H1 (cell line): ENCODE measurements around the gene ZFYVE19. TPM values are rescaled to one million over a fixed set of nuclear protein-coding genes. Genes with fewer than 3 reads are reported as not detected.
A peak's percentile ranks its signal among the peaks of the same experiment; 100 is the strongest.

Experiments
- CTCF ChIA-PET: fragments of 300-600 bp; sonication (Branson Sonifier 250); formaldehyde crosslinking; loops from one replicate; lab custom pipeline; 2021; ENCODE audit not compliant: partially characterized antibody; lab: Charles Lee
- POLR2A ChIA-PET: fragments of 300-600 bp; sonication (Branson Sonifier 250); formaldehyde crosslinking; loops from one replicate; lab custom pipeline; 2021; ENCODE audit warnings: inconsistent platforms; ENCODE audit not compliant: partially characterized antibody; lab: Charles Lee
- DNase-seq, 2 experiments: peaks; one replicate each; pipeline versions ENCODE4 v3.0.0 to v3.0.0-alpha.2; 2010 to 2022; ENCODE audit warnings: low spot score in 2 of 2, low read depth in 1 of 2, mixed read lengths in 1 of 2
- FAIRE-seq: peaks from 2 replicates; lab custom pipeline; 2011; peaks lifted over from hg19 to GRCh38; lab: Jason Lieb, UNC
- H2AFZ ChIP-seq: 2 replicates; pipeline ENCODE4 v1.8.1; 2012; ENCODE audit warnings: low read length, inconsistent platforms
- H2AK5ac ChIP-seq: 2 replicates; pipeline ENCODE4 v1.6.1; 2013; ENCODE audit warnings: low read depth, low read length
- H2BK120ac ChIP-seq: replicated peaks from 2 replicates; pipeline ENCODE3; 2013; ENCODE audit warnings: low read depth, low read length, inconsistent platforms
- H2BK12ac ChIP-seq: 2 replicates; pipeline ENCODE4 v1.6.1; 2013; ENCODE audit warnings: low read depth, low read length
- H2BK15ac ChIP-seq: 2 replicates; pipeline ENCODE4 v1.6.1; 2013; ENCODE audit warnings: low read length
- H2BK20ac ChIP-seq: 2 replicates; pipeline ENCODE4 v1.6.1; 2013; ENCODE audit warnings: low read length
- H2BK5ac ChIP-seq: 2 replicates; pipeline ENCODE4 v1.6.1; 2013; ENCODE audit warnings: low read depth, low read length
- H3K14ac ChIP-seq: 2 replicates; pipeline ENCODE4 v1.6.1; 2013; ENCODE audit warnings: inconsistent platforms; ENCODE audit not compliant: insufficient read length
- H3K18ac ChIP-seq: 2 replicates; pipeline ENCODE4 v1.6.1; 2013; ENCODE audit warnings: low read length; ENCODE audit errors: extremely low read depth
- H3K23ac ChIP-seq: 2 replicates; pipeline ENCODE4 v1.6.1; 2013; ENCODE audit warnings: inconsistent platforms; ENCODE audit not compliant: insufficient read length
- H3K23me2 ChIP-seq: 2 replicates; pipeline ENCODE4 v1.6.1; 2013; ENCODE audit warnings: low read depth, low read length
- H3K27ac ChIP-seq: 2 replicates; pipeline ENCODE4 v1.6.1; 2011; ENCODE audit warnings: low read depth, low read length, inconsistent platforms
- H3K27me3 ChIP-seq, 4 experiments: replicated peaks in 1 of 4; 1 replicate in 1 of 4; 2 replicates in 3 of 4; pipeline versions ENCODE4 v1.6.1 to v1.8.1; 2011 to 2013; ENCODE audit warnings: low read length in 3 of 4, mild to moderate bottlenecking in 3 of 4, inconsistent platforms in 2 of 4, mixed read lengths in 2 of 4, moderate library complexity in 1 of 4; ENCODE audit not compliant: control insufficient read depth in 3 of 4, insufficient read depth in 3 of 4; ENCODE audit errors: extremely low read depth in 1 of 4
- H3K36me3 ChIP-seq, 4 experiments: 2 replicates each; pipeline versions ENCODE4 v1.6.1 to v1.8.1; 2011 to 2013; ENCODE audit warnings: mild to moderate bottlenecking in 4 of 4, low read length in 3 of 4, moderate library complexity in 2 of 4, control low read depth in 1 of 4, inconsistent platforms in 1 of 4; ENCODE audit not compliant: insufficient read depth in 4 of 4, control insufficient read depth in 2 of 4
- H3K4ac ChIP-seq: replicated peaks from 2 replicates; pipeline ENCODE3; 2013; ENCODE audit warnings: low read length, low read depth, mixed read lengths, inconsistent platforms; ENCODE audit not compliant: insufficient read length
- H3K4me1 ChIP-seq, 4 experiments: replicated peaks in 1 of 4; 1 replicate in 1 of 4; 2 replicates in 3 of 4; pipeline versions ENCODE4 v1.6.1 to v1.8.1; 2011 to 2013; ENCODE audit warnings: low read length in 3 of 4, inconsistent platforms in 2 of 4, mixed read lengths in 1 of 4; ENCODE audit not compliant: insufficient read depth in 4 of 4, control insufficient read depth in 3 of 4
- H3K4me2 ChIP-seq, 2 experiments: 2 replicates each; pipeline versions ENCODE4 v1.6.1 to v1.8.1; 2011 to 2013; ENCODE audit warnings: low read depth in 2 of 2, low read length in 2 of 2, control low read depth in 1 of 2, inconsistent platforms in 1 of 2, mild to moderate bottlenecking in 1 of 2; ENCODE audit not compliant: insufficient read depth in 1 of 2
- H3K4me3 ChIP-seq, 4 experiments: fragments of 200-600, 300-600 bp in 1 of 4; sonication (generic), shearing (Covaris generic), sonication (Bioruptor Twin) in 1 of 4; 2 replicates each; pipeline versions ENCODE4 v1.5.1 to v1.8.1; 2011 to 2016; ENCODE audit warnings: low read length in 4 of 4, low read depth in 3 of 4, control low read depth in 2 of 4, inconsistent platforms in 2 of 4, mild to moderate bottlenecking in 2 of 4, mixed read lengths in 1 of 4, moderate library complexity in 1 of 4; ENCODE audit not compliant: insufficient read depth in 2 of 4; ENCODE audit errors: extremely low read depth in 1 of 4
- H3K56ac ChIP-seq: replicated peaks from 2 replicates; pipeline ENCODE3; 2013; ENCODE audit warnings: low read depth, mild to moderate bottlenecking, mixed read lengths, low read length, inconsistent platforms; ENCODE audit not compliant: insufficient read length
- H3K79me1 ChIP-seq: 2 replicates; pipeline ENCODE4 v1.6.1; 2013; ENCODE audit warnings: low read depth, low read length, control low read depth
- H3K79me2 ChIP-seq, 2 experiments: 2 replicates each; pipeline versions ENCODE4 v1.6.1 to v1.8.1; 2012 to 2013; ENCODE audit warnings: low read length in 2 of 2, mild to moderate bottlenecking in 2 of 2, inconsistent platforms in 1 of 2; ENCODE audit not compliant: insufficient read depth in 2 of 2, control insufficient read depth in 1 of 2
- H3K9ac ChIP-seq, 4 experiments: replicated peaks in 1 of 4; 1 replicate in 1 of 4; 2 replicates in 3 of 4; pipeline versions ENCODE4 v1.6.1 to v1.8.1; 2011 to 2013; ENCODE audit warnings: low read depth in 3 of 4, low read length in 3 of 4, control low read depth in 2 of 4, mild to moderate bottlenecking in 2 of 4, moderate library complexity in 2 of 4, inconsistent platforms in 1 of 4; ENCODE audit errors: extremely low read depth in 1 of 4
- H3K9me3 ChIP-seq, 2 experiments: 2 replicates each; pipeline versions ENCODE4 v1.6.1 to v1.8.1; 2012 to 2013; ENCODE audit warnings: mild to moderate bottlenecking in 2 of 2, moderate library complexity in 2 of 2, control low read depth in 1 of 2, inconsistent platforms in 1 of 2, low read depth in 1 of 2, low read length in 1 of 2, mixed read lengths in 1 of 2; ENCODE audit not compliant: insufficient read depth in 2 of 2
- H4K20me1 ChIP-seq, 2 experiments: replicated peaks in 1 of 2; 2 replicates each; pipeline versions ENCODE3 to v1.8.1; 2011 to 2013; ENCODE audit warnings: inconsistent platforms in 2 of 2, low read length in 2 of 2, mild to moderate bottlenecking in 1 of 2; ENCODE audit not compliant: insufficient read depth in 2 of 2, control insufficient read depth in 1 of 2
- H4K5ac ChIP-seq: 2 replicates; pipeline ENCODE4 v1.6.1; 2013; ENCODE audit warnings: low read length, low read depth, mixed read lengths, inconsistent platforms; ENCODE audit not compliant: insufficient read length
- H4K8ac ChIP-seq: 2 replicates; pipeline ENCODE4 v1.8.0; 2013; ENCODE audit warnings: mild to moderate bottlenecking, moderate library complexity, low read length, inconsistent platforms; ENCODE audit not compliant: insufficient read depth; ENCODE audit errors: extremely low read depth
- H4K91ac ChIP-seq: replicated peaks from 2 replicates; pipeline ENCODE3; 2013; ENCODE audit warnings: low read length, mixed read lengths, inconsistent platforms; ENCODE audit not compliant: insufficient read length
- CEBPB ChIP-seq: IDR thresholded peaks from 2 replicates; pipeline ENCODE4 v1.6.1; 2012; ENCODE audit warnings: low read depth, low read length
- EGR1 ChIP-seq: IDR thresholded peaks from 2 replicates; pipeline ENCODE4 v1.6.1; 2011; ENCODE audit warnings: low read depth, low read length, borderline replicate concordance
- GTF2F1 ChIP-seq: IDR thresholded peaks from 2 replicates; pipeline ENCODE4 v1.6.1; 2012; ENCODE audit warnings: low read depth, low read length, improper control_type of control experiment, borderline replicate concordance
- HDAC6 ChIP-seq: IDR thresholded peaks from one replicate; pipeline ENCODE4 v1.7.1; 2012; ENCODE audit warnings: low read depth, mild to moderate bottlenecking, inconsistent platforms, low read length, moderate library complexity
- NANOG ChIP-seq: IDR thresholded peaks from 2 replicates; pipeline ENCODE4 v1.6.1; 2011; ENCODE audit warnings: low read length, low read depth, mild to moderate bottlenecking, inconsistent platforms; ENCODE audit not compliant: insufficient read depth, poor library complexity, severe bottlenecking
- RFX5 ChIP-seq: IDR thresholded peaks from 2 replicates; pipeline ENCODE4 v1.6.1; 2011; ENCODE audit warnings: low read depth, low read length, improper control_type of control experiment, borderline replicate concordance
- SP1 ChIP-seq: IDR thresholded peaks from 2 replicates; pipeline ENCODE4 v1.6.1; 2011; ENCODE audit warnings: low read depth, low read length
- TAF1 ChIP-seq: IDR thresholded peaks from 2 replicates; pipeline ENCODE4 v1.6.1; 2011; ENCODE audit warnings: mild to moderate bottlenecking, low read depth, low read length
- TCF12 ChIP-seq: IDR thresholded peaks from 2 replicates; pipeline ENCODE4 v1.6.1; 2011; ENCODE audit warnings: low read depth, mild to moderate bottlenecking, low read length
- TEAD4 ChIP-seq: IDR thresholded peaks from 2 replicates; pipeline ENCODE4 v1.6.1; 2012; ENCODE audit warnings: low read depth, low read length, inconsistent platforms, mixed read lengths
- USF2 ChIP-seq: IDR thresholded peaks from 2 replicates; pipeline ENCODE4 v1.6.1; 2011; ENCODE audit warnings: low read length, improper control_type of control experiment
- WGBS, 2 experiments: shearing (Covaris generic) in 1 of 2; methylation state at CpG; one replicate each; pipeline versions ENCODE4 v1.1.6 to v1.1.7; 2013 to 2015; ENCODE audit warnings: low lambda C conversion rate in 2 of 2, mixed read lengths in 2 of 2, inconsistent platforms in 1 of 2, low coverage in 1 of 2, missing lambda C conversion rate in 1 of 2; ENCODE audit not compliant: insufficient replicate concordance in 2 of 2, insufficient coverage in 1 of 2, insufficient read length in 1 of 2; ENCODE audit errors: extremely low coverage in 1 of 2, missing lambda C conversion rate in 1 of 2; 5-methylcytosine and 5-hydroxymethylcytosine counted together
- polyA plus RNA-seq, 7 experiments: library from polyadenylated mRNA; depleted of rRNA in 3 of 7; stranded (reverse) in 5 of 7; unstranded in 2 of 7; fragments of >200 nt in 5 of 7; fragments of 200-250 nt in 2 of 7; gene quantifications; 1 replicate in 5 of 7; 2 replicates in 1 of 7; 4 replicates in 1 of 7; pipeline versions ENCODE4 v1.2.1 to v1.2.3, GENCODE V29; 2011 to 2013; ENCODE audit warnings: missing spikeins in 2 of 7, mixed read lengths in 2 of 7
- total RNA-seq: library from RNA; stranded (reverse); fragmentation: NEBNext Ultra II Directional; extraction: Animal tissue kit (Norgen Biotek cat#: 25700); gene quantifications from 2 replicates; pipeline ENCODE4 v1.2.1, GENCODE V29; 2021

Gene ZFYVE19
- total and polyA plus RNA-seq, 2 of the 8 experiments (the other 6 are each of a cell fraction or from before 2014, with no cell fraction given), result 11.2 to 21.8 TPM

GRCh38 chr15:40787344-40787841 is 19.5 kb upstream of the ZFYVE19 start:
- Histone ChIP-seq H3K23me2 (no peaks in the 10 kb centered on the region; the same call in 1 of the 2 replicates), H2AK5ac (peak overlapping the region; percentile 91; the same call in 1 of the 2 replicates), H3K56ac (no peak overlapping the region), H4K20me1 (peaks cover 2 to 7% of the 10 kb centered on the region in 2 experiments), H2BK12ac (peak overlapping the region; percentile 95; the same call in 1 of the 2 replicates), H3K79me2 (peaks cover 0 to 14% of the 10 kb centered on the region in 2 experiments; a peak in 3 of 4 replicates), H3K4me3 (peak overlapping the region in 3 of 4 experiments; percentile 20 to 47 (median 26); a peak in 5 of 8 replicates), H3K9ac (no peak overlapping the region; a peak in 1 of 7 replicates), H3K23ac (no peak overlapping the region), H2BK15ac (0 out of 2 replicates have a peak overlapping the region, but pooled peaks have one; percentile 7), H3K27ac (peak overlapping the region; percentile 7; the same call in 1 of the 2 replicates), H3K79me1 (peaks cover 4% of the 10 kb centered on the region), H3K18ac (peak overlapping the region; percentile 79; the same call in 1 of the 2 replicates), H3K36me3 (no peaks in the 10 kb centered on the region; a peak in 1 of 8 replicates), H3K14ac (no peak overlapping the region), H3K27me3 (no peaks in the 10 kb centered on the region), H2BK20ac (peak overlapping the region; percentile 69; the same call in 1 of the 2 replicates), H2BK120ac (no peak overlapping the region), H2BK5ac (peak overlapping the region; percentile 68; the same call in 1 of the 2 replicates), H3K4me1 (peaks cover 19 to 38% (median 20%) of the 10 kb centered on the region in 4 experiments), H4K91ac (peak overlapping the region; percentile 4), H2AFZ (no peak overlapping the region), H3K9me3 (no peaks in the 10 kb centered on the region), H4K5ac (no peak overlapping the region), H3K4ac (peak overlapping the region; percentile 12), H4K8ac (no peak overlapping the region), H3K4me2 (peak overlapping the region; percentile 61 to 77)
- 20% methylated on average over 4 of the region's 4 CpGs; no CpG with 5 or more reads in 1 of the 2 experiments for WGBS, 2 experiments
- CTCF ChIA-PET, result interaction anchor here (0.6 to 12.9 kb wide), 14 partner anchors 9 to 264 kb away, joined by 3 to 184 read pairs (median 4); partner anchors contain the start of genes C15orf62 and GCHFR
- FAIRE-seq (peak; percentile 50), DNase-seq (peak in 1 of 2 experiments; percentile 64)
- POLR2A ChIA-PET, result interaction anchor here (0.7 to 2.7 kb wide), 11 partner anchors 10 to 166 kb away, joined by 3 to 9 read pairs (median 3); partner anchors contain the start of genes C15orf62, CHAC1, RAD51 and SPINT1
- TF ChIP-seq USF2 (no peak), SP1 (peak; percentile 94), TEAD4 (no peak), TAF1 (peak; percentile 29; the same call in 1 of the 2 replicates), TCF12 (peak; percentile 97), HDAC6 (no peak), EGR1 (no peak), RFX5 (no peak), CEBPB (peak; percentile 39; the same call in 1 of the 2 replicates), NANOG (no peak), GTF2F1 (no peak)
